Ascending aorta (tissue), 2 donors: ENCODE results near the gene TAF11. TPM values are rescaled to one million over a fixed set of nuclear protein-coding genes. Genes with fewer than 3 reads are reported as not detected.

Source experiments
- DNase-seq, 2 donors: peaks; one replicate each; pipeline ENCODE4 v3.0.0-alpha.2; 2019; ENCODE audit warnings: low spot score in 2 of 2
- H3K27ac ChIP-seq, 2 donors: fragments of 200-600 bp; sonication (generic); one replicate each; pipeline ENCODE4 v1.5.1; 2016 to 2017; ENCODE audit warnings: mild to moderate bottlenecking in 1 of 2
- H3K27me3 ChIP-seq: fragments of 200-600 bp; sonication (generic); one replicate; pipeline ENCODE4 v1.5.1; 2017
- H3K36me3 ChIP-seq, 2 donors: fragments of 200-600 bp; sonication (generic); one replicate each; pipeline ENCODE4 v1.5.1; 2016
- H3K4me1 ChIP-seq, 2 donors: fragments of 200-600 bp; sonication (generic); one replicate each; pipeline ENCODE4 v1.5.1; 2016 to 2017; ENCODE audit warnings: mild to moderate bottlenecking in 1 of 2
- H3K4me3 ChIP-seq, 2 donors: fragments of 200-600 bp; sonication (generic); one replicate each; pipeline ENCODE4 v1.5.1; 2016 to 2017; ENCODE audit warnings: mild to moderate bottlenecking in 1 of 2
- H3K9me3 ChIP-seq, 2 donors: fragments of 200-600 bp; sonication (generic); one replicate each; pipeline ENCODE4 v1.5.1; 2016
- CTCF ChIP-seq, 3 experiments: fragments of 200-600 bp in 2 of 3; fragments of 450-650 bp in 1 of 3; sonication (generic) in 2 of 3; IDR thresholded peaks; one replicate each; pipeline ENCODE4 v1.5.1; 2016 to 2019; ENCODE audit warnings: antibody characterized with exemption in 3 of 3, mild to moderate bottlenecking in 1 of 3, moderate library complexity in 1 of 3
- intact Hi-C: fragments of 100-400 bp; cut with DNase I; formaldehyde crosslinking; loops from one replicate; pipeline ENCODE4 v1.15.1; 2023
- total RNA-seq: library from RNA; depleted of rRNA; stranded (reverse); fragments of >200 nt; gene quantifications from one replicate; pipeline ENCODE4 v1.1.0, GENCODE V29; 2016

The TAF11 gene
- total RNA-seq, 1 donor from 2014 or later: 0.85 TPM

GRCh38 chr6:34920097-34920496 is 32.3 kb upstream of the TAF11 start:
- Histone ChIP-seq H3K36me3 (no peaks in the 10 kb centered on the region), H3K4me1 (peaks cover 11 to 36% of the 10 kb centered on the region in 2 donors), H3K9me3 (no peaks in the 10 kb centered on the region), H3K27ac (no peak overlapping the region), H3K4me3 (no peak overlapping the region), H3K27me3 (no peaks in the 10 kb centered on the region)
- intact Hi-C loops: no loop called here
- no peak for DNase-seq
- no peak for TF ChIP-seq CTCF (IDR thresholded peaks at IDR 0.05)

- DNase-seq: no peak
- no peaks in the 10 kb centered on the region for H3K36me3 ChIP-seq
- no peaks in the 10 kb centered on the region for H3K9me3 ChIP-seq
- H3K4me1 ChIP-seq: peaks cover 13 to 40% of the 10 kb centered on the region in 2 donors
- no peak overlapping the region for H3K4me3 ChIP-seq
- intact Hi-C loops: no loop called here
- H3K27ac ChIP-seq: peak overlapping the region in 1 of 2 donors; percentile 15
- no peak for TF ChIP-seq CTCF (IDR thresholded peaks at IDR 0.05)
- H3K27me3 ChIP-seq: no peaks in the 10 kb centered on the region
Observed at GRCh38 chr6:34919651-34920050, 31.8 kb upstream of the TAF11 start.

- no peak for TF ChIP-seq CTCF (IDR thresholded peaks at IDR 0.05)
- Histone ChIP-seq H3K4me1 (peaks cover 13 to 52% of the 10 kb centered on the region in 2 donors), H3K27me3 (no peaks in the 10 kb centered on the region), H3K4me3 (no peak overlapping the region), H3K36me3 (no peaks in the 10 kb centered on the region), H3K9me3 (no peaks in the 10 kb centered on the region), H3K27ac (peak overlapping the region; percentile 81 to 92)
- intact Hi-C loops: loop anchor here (2.0 kb wide), 2 partner anchors 17 to 29 kb away; partner anchors contain the start of genes ANKS1A and TAF11
- DNase-seq: no peak
Observed at GRCh38 chr6:34917626-34918285, 29.9 kb upstream of the TAF11 start.

GRCh38 chr6:34916348-34916967 is 28.6 kb upstream of the TAF11 start:
- H3K9me3 ChIP-seq: no peaks in the 10 kb centered on the region
- no peak for DNase-seq
- no peak for TF ChIP-seq CTCF (IDR thresholded peaks at IDR 0.05)
- no peaks in the 10 kb centered on the region for H3K27me3 ChIP-seq
- H3K4me3 ChIP-seq: no peak overlapping the region
- H3K36me3 ChIP-seq: no peaks in the 10 kb centered on the region
- H3K27ac ChIP-seq: peak overlapping the region; percentile 81 to 92
- H3K4me1 ChIP-seq: peaks cover 13 to 60% of the 10 kb centered on the region in 2 donors
- intact Hi-C loops: loop anchor here (2.0 kb wide), 2 partner anchors 18 to 28 kb away; partner anchors contain the start of genes ANKS1A and TAF11

GRCh38 chr6:34914358-34914757 is 26.5 kb upstream of the TAF11 start:
- no peak for DNase-seq
- Histone ChIP-seq H3K4me1 (peaks cover 13 to 62% of the 10 kb centered on the region in 2 donors), H3K27ac (peak overlapping the region; percentile 81 to 92), H3K4me3 (no peak overlapping the region), H3K36me3 (no peaks in the 10 kb centered on the region), H3K27me3 (no peaks in the 10 kb centered on the region), H3K9me3 (no peaks in the 10 kb centered on the region)
- TF ChIP-seq CTCF (IDR thresholded peaks at IDR 0.05): no peak
- intact Hi-C loops: no loop called here
